AML-193 (cell line): ENCODE data around the gene EPN2.

Experiments used
- DNase-seq, 2 experiments: peaks; one replicate each; lab custom pipeline; 2025; lab: John Stamatoyannopoulos, UW

The EPN2 gene

DNA sequence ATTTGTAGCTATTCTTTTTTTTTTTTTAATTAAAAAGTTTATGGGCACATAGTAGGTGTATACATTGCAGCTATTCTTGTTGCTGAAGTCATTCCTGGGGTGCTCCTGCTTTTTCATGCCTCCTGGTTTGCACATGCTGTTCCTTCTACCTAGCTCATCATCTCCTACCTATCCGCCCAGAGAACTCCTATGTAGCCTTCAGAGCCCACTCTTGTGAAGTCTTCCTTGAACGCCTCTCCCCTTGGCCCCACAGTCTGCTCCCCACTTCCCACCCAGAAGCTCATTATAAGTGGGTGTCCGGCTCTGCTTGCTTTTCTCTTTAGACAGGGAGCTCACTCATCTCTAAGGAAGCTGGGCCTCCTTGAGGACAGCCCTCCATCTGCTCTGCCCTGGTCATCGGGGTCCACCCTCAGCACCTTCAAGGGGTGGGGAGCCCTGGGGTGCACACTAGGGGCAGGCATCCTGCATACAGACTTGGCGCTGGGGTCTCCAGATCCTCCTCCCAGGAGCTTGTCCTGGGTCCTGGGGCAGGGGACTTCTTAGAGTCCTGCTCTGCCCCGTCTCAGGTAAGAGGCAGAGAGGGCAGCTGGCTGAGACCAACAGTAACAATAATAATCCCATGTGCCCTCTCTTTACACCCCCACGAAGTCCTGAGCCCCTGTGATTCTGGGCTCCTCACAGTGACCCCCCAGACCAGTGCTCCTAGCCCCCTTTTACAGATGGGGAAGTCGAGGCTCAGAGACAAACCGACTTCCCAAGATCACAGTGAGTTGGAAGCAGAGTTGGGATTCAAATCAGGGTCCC, 128.9 kb downstream of the EPN2 start:
- DNase-seq: no peak

DNA sequence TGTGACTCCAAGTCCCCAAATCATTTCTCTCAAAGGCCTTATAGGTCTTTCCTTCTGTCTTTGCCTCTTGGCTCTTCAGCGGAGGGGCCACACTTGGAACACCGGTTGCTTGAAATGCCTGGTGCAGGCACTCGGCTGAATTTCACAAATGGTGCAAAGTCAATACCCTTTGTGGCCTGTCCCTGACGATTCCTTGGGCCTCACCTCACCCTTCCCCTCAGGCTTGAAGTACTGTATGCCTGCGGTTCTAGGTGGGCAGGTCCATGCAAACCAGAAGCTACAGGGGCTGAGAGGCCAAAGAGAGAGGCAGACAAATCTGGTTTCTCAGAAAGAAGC, 129.4 kb downstream of the EPN2 start:
- DNase-seq: no peak

- DNase-seq: no peak
These were observed 131.1 kb downstream of the EPN2 start for GRCh38 chr17:19368229-19368628.

DNA sequence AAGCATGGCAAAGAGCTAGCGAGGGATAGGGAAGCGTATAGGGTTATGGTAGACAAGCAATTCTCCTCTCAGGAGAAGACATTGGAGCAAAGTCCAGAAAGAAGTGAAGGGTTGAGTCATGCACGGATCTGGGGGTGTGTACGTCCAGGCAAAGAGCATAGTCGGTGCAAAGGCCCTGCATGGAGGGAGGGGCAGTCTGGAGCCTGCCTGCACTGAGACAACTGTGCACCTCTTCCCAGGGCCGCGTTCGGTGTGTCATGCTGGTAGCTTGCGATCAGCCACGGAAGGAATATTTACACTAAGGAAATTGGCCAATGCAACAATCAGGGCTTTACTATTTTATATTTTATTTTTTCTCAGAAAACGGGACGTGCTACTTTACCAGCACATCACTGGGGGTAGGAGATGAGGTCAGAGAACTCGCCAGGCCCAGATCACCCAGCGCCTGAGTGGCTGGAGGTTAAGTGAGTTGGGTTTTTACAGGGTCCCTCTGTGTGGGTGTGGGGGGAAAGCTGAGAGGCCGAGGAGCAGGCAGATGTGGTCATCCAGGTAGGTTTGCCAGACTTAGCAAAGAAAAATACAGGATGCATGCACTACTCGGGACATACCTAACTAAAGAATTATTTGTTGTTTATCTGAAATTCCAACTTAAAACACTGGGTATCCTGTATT, 132.1 kb downstream of the EPN2 start:
- DNase-seq: no peak

DNA sequence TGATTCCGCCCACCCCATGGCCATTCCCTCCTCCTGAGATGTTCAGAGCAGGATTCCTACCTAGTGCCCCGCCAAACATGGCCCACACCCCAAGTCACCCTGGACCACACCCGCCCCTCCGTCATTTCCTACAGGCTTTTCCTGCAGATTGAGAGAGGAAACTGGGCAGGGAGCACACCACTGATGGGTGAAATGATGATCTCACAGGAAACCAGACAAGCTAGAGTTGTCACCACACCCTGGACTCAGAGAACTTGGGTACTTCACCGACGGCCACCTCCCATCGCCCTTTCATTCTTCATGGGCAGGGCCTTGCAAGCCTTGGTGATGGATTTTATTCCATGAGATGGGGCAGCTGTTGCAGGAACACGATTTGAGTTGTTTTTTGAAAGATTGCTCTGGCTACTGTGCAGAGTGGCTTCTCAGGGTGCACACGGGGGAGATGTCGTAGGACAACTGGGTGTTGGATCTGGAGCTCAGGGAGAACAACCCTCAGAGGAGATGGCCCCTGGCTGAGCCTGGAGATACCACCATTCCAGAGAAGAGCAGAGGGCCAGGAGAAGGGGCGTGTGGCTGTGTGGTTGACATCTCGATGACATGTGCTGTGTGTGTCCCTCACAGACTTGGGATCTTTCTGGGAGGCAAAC, 132.8 kb downstream of the EPN2 start:
- no peak for DNase-seq

DNA sequence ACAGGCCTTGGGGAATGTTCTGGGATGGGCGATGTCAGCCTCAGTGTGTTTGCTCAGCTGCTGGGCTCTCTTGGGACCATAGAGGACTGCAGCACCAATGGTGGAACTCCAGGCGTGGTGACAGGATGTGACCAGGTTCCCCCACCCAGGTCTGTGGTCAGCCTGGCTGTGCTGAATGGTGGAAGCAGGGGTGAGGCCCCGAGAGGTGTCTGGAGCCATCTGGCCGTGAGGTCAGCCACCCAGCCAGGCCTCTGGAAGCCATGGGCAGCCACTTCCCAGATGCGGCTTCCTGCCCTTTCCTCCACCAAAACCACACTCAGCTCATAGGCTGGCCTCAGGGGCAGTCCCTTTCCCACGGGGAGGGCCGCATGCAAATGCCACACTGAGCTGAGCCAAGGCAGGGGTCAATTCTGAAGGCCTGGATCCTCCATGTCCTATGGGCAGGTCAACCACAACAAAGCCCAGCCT, 133.4 kb downstream of the EPN2 start:
- DNase-seq: peak; percentile 28 to 36

DNA sequence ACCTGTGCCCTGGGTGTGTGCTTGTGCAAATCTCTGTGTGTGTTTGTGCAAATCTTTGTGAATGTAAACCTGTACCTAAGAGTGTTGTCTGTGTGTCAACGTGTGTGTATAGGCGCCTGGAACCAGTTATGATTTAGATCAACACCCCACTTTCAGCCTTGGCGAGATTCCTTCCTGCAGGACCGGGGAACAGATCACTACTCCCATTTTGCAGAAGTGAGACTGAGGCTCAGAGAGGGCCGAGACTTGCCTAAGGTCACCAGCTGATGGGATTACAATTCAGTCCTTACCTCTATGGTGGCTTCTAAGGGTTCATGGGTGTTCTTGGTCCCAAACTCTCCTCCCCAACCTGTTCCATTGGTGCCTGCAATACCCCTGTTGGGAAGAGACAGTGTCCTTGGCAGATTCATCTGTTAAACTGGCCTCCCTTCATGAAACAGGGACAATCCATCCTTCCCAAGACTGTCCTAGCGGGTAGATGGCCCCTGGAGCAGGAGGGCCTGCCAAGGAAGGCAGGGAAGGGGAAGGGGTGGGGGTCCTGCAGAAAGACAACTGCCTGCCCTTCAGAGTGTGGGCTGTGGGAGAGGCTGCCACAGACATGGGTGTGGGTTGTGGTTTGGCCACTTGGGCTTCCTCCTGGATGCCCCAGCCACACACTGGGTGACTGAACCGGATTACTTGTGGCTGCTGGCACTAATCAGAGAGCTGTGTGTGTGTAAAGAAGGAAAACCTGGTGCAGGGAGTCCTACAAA, 134.3 kb downstream of the EPN2 start:
- peak; percentile 16 to 25 for DNase-seq

GRCh38 chr17:19372011-19372370, 134.8 kb downstream of the EPN2 start:
- DNase-seq: no peak

DNA sequence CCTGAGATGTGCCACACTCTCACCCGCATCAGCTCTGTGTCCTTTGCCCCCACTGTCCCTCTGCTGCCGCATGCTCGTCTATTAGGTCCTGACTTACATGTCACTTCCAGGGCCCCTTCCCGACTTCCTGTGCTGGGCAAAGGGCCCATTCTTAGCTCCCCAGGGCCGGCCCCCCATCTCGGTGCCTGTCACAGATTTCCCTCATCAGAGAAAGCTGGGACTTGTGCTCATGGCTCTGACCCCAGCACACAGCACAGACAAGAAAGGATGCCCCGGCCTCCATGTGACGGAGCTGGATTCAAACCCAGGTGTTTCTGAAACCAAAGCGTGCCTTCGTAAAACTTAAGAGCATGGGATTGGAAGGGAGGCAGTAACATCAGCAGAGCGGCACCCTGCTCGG, 135.3 kb downstream of the EPN2 start:
- DNase-seq: no peak

DNA sequence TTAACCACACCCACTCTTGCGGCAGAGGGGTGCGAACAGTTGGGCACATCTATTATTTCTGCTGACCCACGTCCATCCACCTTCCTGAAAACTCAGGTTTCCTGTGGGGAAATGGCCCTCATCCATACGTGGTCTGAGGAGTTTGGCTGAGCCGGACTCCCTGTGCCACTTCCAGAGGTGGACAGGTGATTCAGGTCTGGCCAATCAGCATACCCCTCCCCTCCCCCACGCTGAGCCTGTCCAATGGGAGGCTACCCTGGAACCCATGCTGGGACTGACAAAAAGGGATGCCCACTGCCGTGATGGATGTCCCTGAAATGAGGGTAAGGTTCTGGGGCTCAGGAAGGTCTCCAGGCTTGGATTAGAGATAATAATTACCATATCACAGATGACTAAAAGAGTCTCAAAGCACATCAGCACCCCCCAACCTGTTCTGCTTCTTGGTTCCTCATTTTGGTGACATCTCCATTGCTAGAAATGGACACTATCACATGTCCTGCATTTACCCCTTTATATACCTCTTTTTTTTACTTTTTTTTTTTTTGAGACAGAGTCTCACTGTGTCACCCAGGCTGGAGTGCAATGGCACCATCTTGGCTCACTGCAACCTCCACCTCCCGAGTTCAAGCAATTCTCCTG, 135.8 kb downstream of the EPN2 start:
- peak; percentile 11 to 56 for DNase-seq

DNA sequence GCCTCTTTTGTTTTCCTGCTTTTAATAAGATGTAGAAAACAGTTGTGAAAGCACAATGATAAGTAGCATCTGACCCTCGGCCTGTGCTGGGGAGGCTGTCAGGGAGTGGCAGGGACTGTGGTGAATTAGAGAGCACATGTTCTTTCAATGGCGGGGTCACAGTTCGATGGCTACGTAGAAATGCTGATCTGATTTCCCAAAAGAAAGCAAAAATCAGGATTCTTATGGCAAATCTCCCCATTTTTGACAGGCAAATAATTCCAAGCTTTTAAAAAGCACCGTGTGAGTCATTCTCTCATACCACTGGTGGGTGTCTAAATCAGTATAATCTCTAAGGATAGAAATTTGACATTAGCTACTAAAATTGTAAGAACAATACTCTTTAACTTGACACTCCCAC, 137.0 kb downstream of the EPN2 start:
- no peak for DNase-seq

DNA sequence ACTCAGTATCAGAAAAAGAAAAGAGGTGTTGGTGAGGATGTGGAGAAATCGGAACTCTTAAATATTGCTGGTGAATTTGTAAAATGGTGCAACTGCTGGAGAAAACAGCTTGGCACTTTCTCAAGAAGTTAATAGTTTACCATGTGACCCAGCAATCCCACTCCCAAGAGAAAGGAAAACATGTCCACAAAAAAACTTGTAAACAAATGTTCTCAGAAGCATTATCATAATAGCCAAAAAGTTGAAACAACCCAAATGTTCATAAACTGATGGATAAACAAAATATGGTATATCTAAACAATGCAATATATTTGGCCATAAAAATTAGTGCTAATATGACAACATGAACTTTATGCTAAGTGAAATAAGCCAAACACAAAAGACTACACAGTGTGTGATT, 138.6 kb downstream of the EPN2 start:
- DNase-seq: no peak

DNA sequence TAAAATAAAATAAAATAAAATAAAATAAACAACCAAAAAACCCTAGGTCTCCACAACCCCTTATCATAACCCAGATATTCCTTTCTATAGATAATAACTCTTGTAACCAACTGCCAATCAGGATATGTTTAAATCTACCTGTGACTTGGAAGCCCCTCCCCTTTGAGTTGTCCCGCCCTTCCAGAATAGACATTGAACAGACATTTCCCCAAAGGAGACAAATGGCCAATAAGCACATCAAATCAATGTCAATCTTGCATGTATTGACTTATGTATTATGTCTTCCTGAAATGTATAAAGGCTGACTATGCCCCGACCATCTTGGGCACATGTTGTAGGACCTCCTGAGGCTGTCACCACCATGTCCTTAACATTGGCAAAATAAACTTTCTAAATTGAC, 139.6 kb downstream of the EPN2 start:
- no peak for DNase-seq

DNA sequence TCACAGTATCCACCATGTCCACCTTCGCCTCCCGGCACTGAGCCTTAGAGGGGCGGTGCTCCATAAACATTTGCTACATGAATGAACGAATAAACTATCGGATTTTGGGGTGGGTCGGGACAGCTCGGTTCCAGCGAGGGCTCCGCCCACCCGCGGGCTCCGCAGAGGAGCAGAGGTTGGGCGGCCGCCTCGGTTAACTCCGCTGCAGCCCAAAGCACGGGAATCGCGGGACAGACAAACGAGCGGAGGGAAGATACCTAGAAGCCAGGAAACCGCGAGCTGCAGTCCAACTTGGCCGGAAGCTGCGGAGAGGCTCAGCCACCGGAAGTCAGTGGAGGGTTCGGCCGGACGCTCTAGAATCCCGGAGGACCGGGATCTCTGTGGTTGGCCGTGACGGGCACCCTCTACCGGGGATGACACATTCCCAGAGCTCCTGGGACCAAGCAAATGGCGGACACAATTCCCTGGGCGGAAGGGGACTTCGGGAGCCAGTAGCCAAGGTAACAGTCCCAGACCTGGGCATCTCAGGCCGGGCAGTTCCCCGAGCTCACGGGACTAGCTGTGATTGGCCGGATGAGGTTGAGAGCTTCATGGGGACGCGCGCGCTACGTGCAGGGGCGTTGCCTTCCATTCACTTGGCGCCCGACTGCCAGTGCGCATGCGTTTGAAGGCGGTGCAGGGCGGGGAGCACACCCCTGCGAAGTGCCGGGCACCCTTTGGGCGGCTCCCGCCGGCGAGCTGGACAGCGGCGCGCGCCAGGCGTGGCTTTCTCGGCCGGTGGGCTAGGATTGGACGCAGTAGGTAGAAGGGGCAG, 140.6 kb downstream of the EPN2 start:
- DNase-seq: peak; percentile 99

DNA sequence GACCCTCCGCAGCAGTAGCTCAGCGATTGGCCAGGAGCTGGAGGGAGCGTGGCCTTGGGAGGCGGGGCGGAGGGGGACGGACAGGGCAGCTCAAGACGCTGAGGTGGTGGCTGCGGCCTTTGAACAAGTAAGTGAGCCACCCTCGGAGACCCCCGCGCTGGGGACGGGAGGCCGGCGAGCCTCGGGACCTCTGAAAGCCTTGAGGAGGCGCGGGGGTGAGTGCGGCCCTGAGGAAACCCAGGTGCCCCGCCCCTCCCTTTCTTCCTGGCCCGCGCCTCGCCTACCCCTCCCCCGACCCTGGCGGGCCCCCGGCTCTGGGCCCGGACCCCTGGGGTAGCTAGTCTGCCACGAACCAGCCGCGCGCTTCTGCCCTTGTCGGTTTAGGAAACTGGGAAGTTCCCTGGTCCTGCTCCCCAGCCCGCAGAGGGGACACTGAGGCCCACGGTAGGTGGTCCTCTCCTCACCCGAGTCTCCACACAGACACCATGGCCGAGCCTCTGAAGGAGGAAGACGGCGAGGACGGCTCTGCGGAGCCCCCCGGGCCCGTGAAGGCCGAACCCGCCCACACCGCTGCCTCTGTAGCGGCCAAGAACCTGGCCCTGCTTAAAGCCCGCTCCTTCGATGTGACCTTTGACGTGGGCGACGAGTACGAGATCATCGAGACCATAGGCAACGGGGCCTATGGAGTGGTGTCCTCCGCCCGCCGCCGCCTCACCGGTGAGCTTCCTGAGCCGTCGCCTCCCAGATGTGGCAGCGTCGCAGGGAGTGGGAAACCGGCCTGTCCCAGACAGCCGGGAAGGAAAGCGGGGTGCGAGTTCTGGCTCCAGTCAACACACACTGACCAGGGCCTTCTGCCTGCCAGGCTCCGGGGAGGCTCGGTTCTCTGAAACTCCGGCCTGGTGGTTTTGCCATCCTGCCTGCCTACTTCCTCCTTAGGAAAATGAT, 141.5 kb downstream of the EPN2 start, which contains the start of gene MAPK7:
Gene MAPK7 (plus strand): TSS at position 83 of the 945 bp plus-strand sequence. CDS start 403 bp downstream, at position 486.
- DNase-seq: no peak

DNA sequence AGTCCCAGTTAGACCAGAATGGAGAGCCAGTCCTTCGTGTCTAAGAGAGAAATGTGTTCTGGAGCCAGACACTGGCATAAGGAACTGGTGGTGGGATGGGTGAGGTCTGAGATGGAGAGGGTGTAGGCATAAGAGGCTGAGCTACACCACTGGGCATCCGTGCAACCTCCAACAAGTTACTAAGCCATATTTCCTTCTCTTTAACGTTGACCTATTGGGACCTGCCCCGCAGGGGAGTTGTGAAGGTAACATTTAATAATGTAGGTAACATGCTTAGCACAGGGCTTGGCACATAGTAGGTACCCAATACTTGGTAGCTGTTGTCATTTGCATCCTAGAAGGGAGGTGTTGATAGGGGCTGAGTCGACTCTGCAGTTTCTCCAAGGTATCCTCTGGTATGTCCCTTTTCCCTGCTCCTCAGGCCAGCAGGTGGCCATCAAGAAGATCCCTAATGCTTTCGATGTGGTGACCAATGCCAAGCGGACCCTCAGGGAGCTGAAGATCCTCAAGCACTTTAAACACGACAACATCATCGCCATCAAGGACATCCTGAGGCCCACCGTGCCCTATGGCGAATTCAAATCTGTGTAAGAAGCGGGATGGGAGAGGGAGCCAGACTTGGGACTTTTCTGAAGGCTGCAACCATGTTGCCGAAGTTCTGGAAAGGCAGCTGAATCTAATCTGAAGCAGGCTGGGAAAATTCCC, 142.3 kb downstream of the EPN2 start:
- no peak for DNase-seq

- DNase-seq: no peak
These were observed 143.5 kb downstream of the EPN2 start for GRCh38 chr17:19380481-19381301.

DNA sequence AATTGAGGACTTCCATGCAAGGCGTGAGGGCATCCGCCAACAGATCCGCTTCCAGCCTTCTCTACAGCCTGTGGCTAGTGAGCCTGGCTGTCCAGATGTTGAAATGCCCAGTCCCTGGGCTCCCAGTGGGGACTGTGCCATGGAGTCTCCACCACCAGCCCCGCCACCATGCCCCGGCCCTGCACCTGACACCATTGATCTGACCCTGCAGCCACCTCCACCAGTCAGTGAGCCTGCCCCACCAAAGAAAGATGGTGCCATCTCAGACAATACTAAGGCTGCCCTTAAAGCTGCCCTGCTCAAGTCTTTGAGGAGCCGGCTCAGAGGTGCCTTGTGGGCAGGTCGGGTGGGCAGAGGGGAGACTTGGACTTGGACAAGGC, 144.2 kb downstream of the EPN2 start:
- DNase-seq: no peak
